NAMALWA (cell line): ENCODE results near the gene EFCAB10.

Source experiments
- DNase-seq: peaks from one replicate; pipeline ENCODE4 v3.0.0-alpha.2; 2015; ENCODE audit warnings: low spot score

The EFCAB10 gene

GRCh38 chr7:105581066-105581811 lies at the start of gene EFCAB10:
Gene EFCAB10 (minus strand): TSS chr7:105581493. CDS start chr7:105581463, 30 bp downstream.
- DNase-seq = no peak

GRCh38 chr7:105625986-105626385 lies 44.7 kb upstream of the EFCAB10 start:
- DNase-seq = no peak

GRCh38 chr7:105623906-105624305 lies 42.6 kb upstream of the EFCAB10 start:
- DNase-seq = no peak

GRCh38 chr7:105623378-105623777 lies 42.1 kb upstream of the EFCAB10 start:
- DNase-seq = no peak

GRCh38 chr7:105622106-105622731 lies 40.9 kb upstream of the EFCAB10 start:
- DNase-seq = no peak

- no peak for DNase-seq
Observed at GRCh38 chr7:105621617-105622016, 40.3 kb upstream of the EFCAB10 start.

GRCh38 chr7:105621176-105621575 lies 39.9 kb upstream of the EFCAB10 start:
- no peak for DNase-seq

GRCh38 chr7:105619590-105619989 lies 38.3 kb upstream of the EFCAB10 start:
- DNase-seq = no peak

GRCh38 chr7:105618016-105618296 lies 36.7 kb upstream of the EFCAB10 start:
- no peak for DNase-seq

- no peak for DNase-seq
Observed at GRCh38 chr7:105617280-105618015, 36.2 kb upstream of the EFCAB10 start.

GRCh38 chr7:105614341-105614840 lies 33.1 kb upstream of the EFCAB10 start:
- DNase-seq = no peak

- no peak for DNase-seq
Observed at GRCh38 chr7:105613611-105614330, 32.5 kb upstream of the EFCAB10 start.

GRCh38 chr7:105612806-105613205 lies 31.5 kb upstream of the EFCAB10 start:
- DNase-seq = no peak

- no peak for DNase-seq
Observed at GRCh38 chr7:105611856-105612775, 30.8 kb upstream of the EFCAB10 start.

GRCh38 chr7:105610165-105610930 lies 29.1 kb upstream of the EFCAB10 start:
- DNase-seq = no peak

- no peak for DNase-seq
Observed at GRCh38 chr7:105602325-105603305, 21.3 kb upstream of the EFCAB10 start.

GRCh38 chr7:105600720-105601550 lies 19.6 kb upstream of the EFCAB10 start:
- DNase-seq = no peak

GRCh38 chr7:105599551-105599950 lies 18.3 kb upstream of the EFCAB10 start:
- no peak for DNase-seq
